ENCODE measurements around the gene PLA2G4C. TPM values are rescaled to one million over a fixed set of nuclear protein-coding genes. Genes with fewer than 3 reads are reported as not detected.

The PLA2G4C gene
- total RNA-seq, 4 donors from 2014 or later = 25.7 to 61.1 (median 51.1) TPM

DNA sequence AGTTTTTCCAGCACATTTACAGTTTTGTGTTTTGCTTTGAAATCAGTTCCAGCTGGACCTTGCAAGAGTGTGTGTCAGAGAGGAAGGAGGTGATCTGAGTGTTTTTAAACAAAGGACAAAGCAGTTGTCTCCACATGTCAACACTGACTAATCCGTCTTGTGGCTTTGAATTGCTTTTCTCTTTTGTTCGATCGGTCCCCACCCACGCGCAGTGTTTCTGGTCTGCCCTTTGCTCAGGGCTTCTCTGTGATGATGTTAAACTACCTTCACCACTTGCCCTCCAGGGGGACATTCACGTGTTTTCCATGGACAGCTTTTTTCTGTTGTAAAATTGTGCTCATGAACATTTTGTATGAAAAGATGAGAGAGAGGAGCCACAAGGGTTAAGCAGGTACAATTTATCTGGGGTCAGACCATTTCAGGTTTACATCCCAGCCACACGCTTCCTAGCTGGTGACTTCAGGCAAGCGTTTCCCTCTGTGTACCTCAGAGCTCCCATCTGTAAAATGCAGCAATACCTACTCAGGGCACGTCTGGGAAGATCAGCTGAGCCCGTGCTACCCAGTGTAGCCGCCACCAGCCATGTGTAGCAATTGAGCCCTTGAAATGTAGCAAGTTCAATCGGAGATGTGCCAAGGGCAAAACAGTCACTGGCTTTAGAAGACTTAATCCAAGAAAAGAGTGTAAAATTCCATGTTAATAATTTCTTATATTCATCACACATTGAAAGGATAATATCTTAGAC lies 13.5 kb upstream of the PLA2G4C start:
- DNase-seq (no peak), ATAC-seq (no peak)
- intact Hi-C loops (cut with DNase I; ENCODE audit: low total_unique reads) (no loop called here), in situ Hi-C loops (cut with MboI; ENCODE audit: low sequenced_read_pairs in 4 of 4) (loop anchor here in 1 of 4 donors (25.0 kb wide), 1 partner anchor 162 kb away; no protein-coding TSS in a partner anchor)
- H3K27ac ChIP-seq = no peak overlapping the region
- no peaks in the 10 kb centered on the region for H3K27me3 ChIP-seq
- no peaks in the 10 kb centered on the region for H3K36me3 ChIP-seq
- H3K4me3 ChIP-seq = no peak overlapping the region
- H3K9me3 ChIP-seq = no peaks in the 10 kb centered on the region
- TF ChIP-seq POLR2A (IDR thresholded peaks at IDR 0.05) (no peak), CTCF (IDR thresholded peaks at IDR 0.05 in 4 of 5, conservative IDR thresholded peaks at IDR 0.05 in 1 of 5) (no peak)
- H3K4me1 ChIP-seq = no peaks in the 10 kb centered on the region

DNA sequence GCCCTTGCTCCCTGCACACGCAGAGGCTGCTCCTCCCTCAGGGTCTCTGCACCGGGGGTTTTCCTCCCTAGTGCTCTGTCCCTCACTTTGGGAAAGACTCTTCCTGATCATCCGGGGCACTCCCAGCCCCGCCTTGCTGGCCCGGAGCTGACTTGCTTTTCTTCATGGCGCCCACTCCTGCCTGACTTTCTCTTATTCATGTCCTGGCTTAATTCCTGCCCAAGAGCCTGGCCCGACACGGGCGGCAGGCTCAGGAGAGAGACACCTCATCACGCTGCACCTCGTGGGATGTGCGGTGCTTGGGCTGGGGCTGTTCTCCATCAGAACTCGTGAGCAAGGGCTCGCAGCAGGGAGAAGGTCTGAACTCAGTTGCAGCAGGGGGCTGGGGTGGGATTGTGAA lies 11.8 kb upstream of the PLA2G4C start:
- Histone ChIP-seq H3K4me3 (no peak overlapping the region), H3K27me3 (no peaks in the 10 kb centered on the region), H3K27ac (no peak overlapping the region), H3K4me1 (no peaks in the 10 kb centered on the region), H3K9me3 (no peaks in the 10 kb centered on the region), H3K36me3 (no peaks in the 10 kb centered on the region)
- intact Hi-C loops (cut with DNase I; ENCODE audit: low total_unique reads) = no loop called here
- in situ Hi-C loops (cut with MboI; ENCODE audit: low sequenced_read_pairs in 4 of 4) = loop anchor here in 1 of 4 donors (25.0 kb wide), 1 partner anchor 160 kb away; no protein-coding TSS in a partner anchor
- no peak for DNase-seq
- ATAC-seq = no peak
- TF ChIP-seq CTCF (IDR thresholded peaks at IDR 0.05 in 4 of 5, conservative IDR thresholded peaks at IDR 0.05 in 1 of 5) (no peak), POLR2A (IDR thresholded peaks at IDR 0.05) (no peak)

DNA sequence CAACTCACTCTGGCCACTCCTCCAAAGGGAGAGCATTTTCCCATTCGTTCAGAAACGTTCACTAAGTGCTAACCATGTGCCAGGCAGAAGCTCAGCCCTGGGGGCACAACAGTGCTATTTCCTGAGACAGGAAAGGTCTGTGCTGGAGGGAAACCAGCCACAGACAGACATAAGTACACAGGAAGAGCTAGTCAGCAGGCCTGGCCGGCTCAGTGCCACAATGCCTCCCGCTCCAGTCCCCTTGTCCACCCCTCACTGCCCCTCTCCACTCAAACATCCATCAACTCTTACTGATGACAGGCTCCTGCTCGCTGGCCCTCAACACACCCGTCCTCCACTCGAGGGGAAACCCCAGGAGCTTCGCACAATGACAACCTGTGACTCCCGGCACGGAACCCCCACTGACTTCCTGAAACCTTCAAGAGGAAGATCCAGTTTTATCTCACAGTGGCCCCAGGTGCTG lies 11.3 kb upstream of the PLA2G4C start:
- no peaks in the 10 kb centered on the region for H3K27me3 ChIP-seq
- H3K27ac ChIP-seq = no peak overlapping the region
- DNase-seq (no peak), ATAC-seq (peak in 1 of 2 donors; percentile 42)
- H3K4me1 ChIP-seq = no peaks in the 10 kb centered on the region
- no peaks in the 10 kb centered on the region for H3K36me3 ChIP-seq
- H3K9me3 ChIP-seq = no peaks in the 10 kb centered on the region
- in situ Hi-C loops (cut with MboI; ENCODE audit: low sequenced_read_pairs in 4 of 4) (loop anchor here in 1 of 4 donors (25.0 kb wide), 1 partner anchor 160 kb away; no protein-coding TSS in a partner anchor), intact Hi-C loops (cut with DNase I; ENCODE audit: low total_unique reads) (no loop called here)
- no peak overlapping the region for H3K4me3 ChIP-seq
- TF ChIP-seq POLR2A (IDR thresholded peaks at IDR 0.05) (no peak), CTCF (IDR thresholded peaks at IDR 0.05 in 4 of 5, conservative IDR thresholded peaks at IDR 0.05 in 1 of 5) (no peak)

- intact Hi-C loops (cut with DNase I; ENCODE audit: low total_unique reads) (no loop called here), in situ Hi-C loops (cut with MboI; ENCODE audit: low sequenced_read_pairs in 4 of 4) (loop anchor here in 1 of 4 donors (25.0 kb wide), 1 partner anchor 159 kb away; no protein-coding TSS in a partner anchor)
- Histone ChIP-seq H3K27me3 (no peaks in the 10 kb centered on the region), H3K36me3 (no peaks in the 10 kb centered on the region), H3K9me3 (no peaks in the 10 kb centered on the region), H3K4me1 (no peaks in the 10 kb centered on the region), H3K27ac (no peak overlapping the region), H3K4me3 (no peak overlapping the region)
- DNase-seq = no peak
- ATAC-seq = no peak
- TF ChIP-seq CTCF (IDR thresholded peaks at IDR 0.05 in 4 of 5, conservative IDR thresholded peaks at IDR 0.05 in 1 of 5) (no peak), POLR2A (IDR thresholded peaks at IDR 0.05) (no peak)
These were observed 10.4 kb upstream of the PLA2G4C start for GRCh38 chr19:48121066-48121465.

All from gastrocnemius medialis (tissue), 4 donors.